GM12892 (cell line): ENCODE results near the gene OTOS.

Experiments
- DNase-seq: peaks from one replicate; pipeline ENCODE4 v3.0.0; 2011; ENCODE audit not compliant: insufficient read length
- FAIRE-seq: peaks from 2 replicates; lab custom pipeline; 2011; peaks lifted over from hg19 to GRCh38; lab: Jason Lieb, UNC
- POLR2A ChIP-seq: IDR thresholded peaks from 2 replicates; pipeline ENCODE4 v1.6.1; 2011; ENCODE audit warnings: low read depth, low read length, control low read depth
- POLR2AphosphoS5 ChIP-seq: IDR thresholded peaks from 2 replicates; pipeline ENCODE4 v1.6.1; 2011; ENCODE audit warnings: low read depth, low read length, control low read depth
- TAF1 ChIP-seq: IDR thresholded peaks from 2 replicates; pipeline ENCODE4 v1.6.1; 2011; ENCODE audit warnings: low read depth, mild to moderate bottlenecking, control low read depth, low read length, borderline replicate concordance

Gene OTOS

DNA sequence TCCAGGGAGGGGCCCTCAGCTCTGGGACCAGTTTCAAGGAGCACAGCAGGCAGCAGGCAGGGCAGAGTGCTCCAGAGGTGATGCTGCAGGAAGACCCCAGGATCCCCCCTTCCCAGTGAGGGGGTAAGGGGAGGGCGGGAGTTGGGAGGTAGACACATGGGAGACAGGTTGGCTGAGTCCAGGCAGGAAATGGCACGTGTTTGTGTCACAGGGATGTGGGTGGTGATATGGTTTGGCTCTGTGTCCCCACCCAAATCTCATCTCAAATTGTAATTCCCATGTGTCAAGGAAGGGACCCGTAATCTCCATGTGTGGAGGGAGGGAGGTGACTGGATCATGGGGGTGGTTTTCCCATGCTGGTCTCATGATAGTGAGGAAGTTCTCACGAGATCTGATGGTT lies 25.2 kb upstream of the OTOS start:
- no peak for FAIRE-seq
- no peak for DNase-seq
- TF ChIP-seq POLR2A: no peak
- no peak for TF ChIP-seq TAF1
- TF ChIP-seq POLR2AphosphoS5: no peak

DNA sequence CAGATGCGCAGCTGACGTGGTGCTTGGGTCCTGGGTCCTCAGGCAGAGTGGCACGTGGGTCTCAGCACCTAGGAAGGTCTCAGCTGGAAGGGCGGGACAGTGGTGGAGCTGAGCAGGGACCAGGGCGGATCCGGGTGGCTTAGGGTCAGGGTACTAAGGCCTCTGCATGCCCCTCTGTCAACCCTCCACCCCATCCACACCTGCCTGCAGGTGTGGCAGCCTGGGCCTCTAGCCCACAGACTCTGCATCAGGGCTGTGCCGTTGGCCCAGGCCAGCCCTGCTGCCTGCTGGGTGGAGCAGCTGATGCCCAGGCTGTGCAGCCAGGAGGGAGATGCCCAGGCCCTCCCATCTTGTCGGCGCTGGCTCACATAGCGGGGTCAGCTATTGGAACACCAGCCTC lies 24.6 kb upstream of the OTOS start:
- DNase-seq (no peak), FAIRE-seq (no peak)

DNA sequence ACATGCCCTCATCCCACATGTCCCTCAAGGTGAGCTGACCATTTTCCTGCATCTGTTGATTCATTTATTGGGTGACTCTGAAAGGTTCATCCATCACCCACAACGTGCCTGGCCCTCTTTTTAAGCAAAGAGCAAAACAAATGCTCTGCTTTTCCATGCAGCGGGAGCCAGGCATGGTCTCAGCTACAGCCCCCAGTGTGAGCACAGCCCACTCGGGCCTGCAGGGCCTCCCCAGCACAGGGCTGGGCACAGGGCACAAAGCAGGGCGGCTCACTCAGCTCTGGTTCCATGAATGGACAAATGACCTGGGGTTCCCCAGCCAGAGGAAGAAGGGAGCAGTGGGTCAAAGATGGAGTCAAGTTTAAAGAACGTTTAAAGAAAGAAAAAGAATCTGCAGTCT lies 24.1 kb upstream of the OTOS start:
- FAIRE-seq: no peak
- TF ChIP-seq POLR2A (no peak), POLR2AphosphoS5 (no peak), TAF1 (no peak)
- no peak for DNase-seq

More for the DNA sequence above, 24.6 kb upstream of the OTOS start:
- TF ChIP-seq POLR2AphosphoS5 (no peak), POLR2A (no peak), TAF1 (no peak)

DNA sequence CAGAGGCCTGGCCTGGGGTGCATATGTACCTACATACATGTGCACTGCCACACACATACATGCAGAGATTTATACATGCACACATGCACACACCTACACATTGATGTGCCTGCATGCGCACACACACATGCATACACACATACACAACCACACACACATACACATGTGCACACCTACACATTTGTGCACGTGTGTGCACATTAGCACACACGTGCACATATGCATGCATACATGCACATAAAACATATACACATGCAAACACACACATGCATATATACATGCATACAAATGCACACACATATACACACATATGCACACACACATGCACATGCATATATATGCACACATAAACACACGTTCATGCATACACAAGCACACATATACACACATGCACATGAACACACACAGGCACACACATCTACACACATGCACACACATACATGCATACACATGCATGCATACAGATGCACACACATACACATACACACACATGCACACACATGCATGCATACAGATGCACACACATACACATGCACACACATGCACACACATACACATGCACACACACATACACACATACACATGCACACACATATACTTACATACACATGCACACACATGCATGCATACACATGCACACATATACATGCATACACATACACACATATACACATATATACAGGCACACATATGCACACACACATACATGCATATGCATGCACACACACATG lies 23.6 kb upstream of the OTOS start:
- no peak for TF ChIP-seq TAF1
- no peak for TF ChIP-seq POLR2AphosphoS5
- no peak for TF ChIP-seq POLR2A
- FAIRE-seq (peak; percentile 66), DNase-seq (no peak)

DNA sequence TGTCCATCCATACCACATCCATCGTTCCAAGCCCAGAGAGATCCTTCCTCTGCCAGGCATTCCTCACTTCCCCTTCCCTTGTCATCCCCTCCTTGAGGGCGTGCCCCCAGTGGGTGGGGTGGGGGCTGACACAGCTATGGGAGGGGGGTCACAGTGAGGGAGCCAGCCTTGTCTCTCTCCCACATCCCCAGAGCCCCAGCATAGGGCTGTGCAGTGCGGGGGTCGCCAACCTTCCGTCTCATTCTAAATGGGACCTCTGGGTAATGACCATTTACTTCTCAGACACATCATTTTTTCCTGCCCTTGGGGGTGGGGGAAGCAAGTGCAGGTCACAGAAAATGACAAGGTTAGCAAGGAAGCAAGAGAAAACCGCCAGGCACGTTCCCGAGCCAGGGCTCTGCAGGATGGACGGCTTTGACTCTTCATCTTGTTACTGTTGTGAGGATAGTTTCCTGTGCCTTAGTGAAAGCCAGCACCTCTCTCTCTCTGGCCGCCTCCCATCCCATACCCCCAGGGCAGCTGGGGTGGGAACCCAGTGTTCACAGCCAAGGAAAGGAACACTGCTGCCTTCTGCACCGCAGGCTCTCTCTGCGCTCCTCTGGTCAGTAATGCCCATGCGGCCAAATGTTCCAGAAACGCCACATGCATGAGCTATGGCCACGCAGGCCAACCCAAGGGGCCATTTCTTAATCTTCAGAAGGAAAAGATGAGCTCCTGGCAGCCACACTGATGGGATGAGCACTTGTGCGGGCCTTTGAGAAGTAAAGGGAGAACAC lies 22.7 kb upstream of the OTOS start:
- DNase-seq (no peak), FAIRE-seq (no peak)
- TF ChIP-seq POLR2AphosphoS5 (no peak), TAF1 (no peak)

DNA sequence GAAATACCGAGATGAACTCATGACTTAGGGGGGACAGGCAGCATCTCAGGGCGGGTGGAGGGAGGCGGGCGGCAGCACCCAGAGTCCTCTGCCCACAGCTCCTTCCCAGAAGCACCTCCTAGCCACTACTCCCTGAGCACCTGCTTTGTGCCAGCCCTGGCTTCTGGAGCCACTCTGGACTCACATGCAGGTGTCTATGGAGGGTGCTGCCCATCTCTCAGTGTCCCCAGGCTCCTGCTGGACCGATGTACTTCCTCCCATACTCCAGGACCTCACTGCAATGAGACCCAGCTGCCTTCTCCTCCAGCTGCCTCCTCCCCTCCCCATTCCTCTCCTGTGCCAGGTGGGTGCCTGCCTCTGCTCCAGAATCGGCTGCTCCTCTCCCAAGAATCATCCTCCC lies 22.1 kb upstream of the OTOS start:
- no peak for FAIRE-seq
- TF ChIP-seq POLR2A (no peak), TAF1 (no peak), POLR2AphosphoS5 (no peak)

DNA sequence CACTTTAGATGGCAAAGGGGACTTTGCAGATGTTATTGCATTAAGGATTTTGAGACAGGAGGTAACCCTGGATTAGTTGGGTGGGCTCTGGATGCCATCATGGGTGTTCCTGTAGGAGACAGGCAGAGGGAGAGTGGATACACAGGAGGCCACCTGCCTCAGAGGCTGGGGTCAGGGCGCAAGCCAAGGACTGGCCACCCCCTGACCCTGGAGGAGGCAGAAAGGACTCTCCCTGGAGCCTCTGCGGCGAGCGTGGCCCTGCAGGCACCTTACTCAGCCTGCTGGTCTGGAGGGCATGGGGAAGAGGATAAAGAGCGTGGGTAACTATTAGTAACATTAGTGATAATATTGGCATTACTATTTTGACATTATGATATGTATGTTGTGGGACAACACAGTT lies 21.6 kb upstream of the OTOS start:
- DNase-seq (no peak), FAIRE-seq (no peak)
- TF ChIP-seq TAF1 (no peak), POLR2A (no peak), POLR2AphosphoS5 (no peak)

More for the DNA sequence above, 22.1 kb upstream of the OTOS start:
- no peak for DNase-seq

DNA sequence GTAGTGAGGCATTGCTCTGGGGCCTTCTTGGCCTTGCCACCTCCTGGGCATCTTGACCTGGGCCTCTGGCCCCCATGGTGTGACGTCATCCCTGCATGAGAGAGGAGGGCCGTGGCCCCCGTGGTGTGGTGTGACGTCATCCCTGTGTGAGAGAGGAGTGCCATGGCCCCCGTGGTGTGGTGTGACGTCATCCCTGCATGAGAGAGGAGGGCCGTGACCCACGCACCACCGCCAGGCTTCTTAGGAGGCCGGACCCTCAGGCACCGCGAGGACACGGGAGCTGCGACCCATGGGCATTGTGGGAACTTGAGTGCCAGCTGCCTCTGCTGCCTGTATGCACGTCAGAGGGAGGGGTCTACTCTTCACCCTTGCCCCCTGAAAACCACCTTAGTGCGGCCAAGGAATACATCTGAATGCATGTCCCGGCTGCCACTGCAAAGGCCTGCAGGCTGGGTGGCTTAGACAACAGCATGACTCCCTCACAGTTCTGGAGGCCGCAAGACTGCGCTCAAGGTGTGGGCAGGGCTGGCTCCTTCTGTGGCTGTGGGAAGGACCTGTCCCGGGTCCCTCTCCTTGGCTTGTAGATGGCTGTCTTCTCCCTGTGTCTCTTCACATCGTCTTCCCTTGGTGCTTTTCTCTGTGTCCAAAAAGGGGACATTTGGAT lies 20.8 kb upstream of the OTOS start:
- FAIRE-seq: no peak

DNA sequence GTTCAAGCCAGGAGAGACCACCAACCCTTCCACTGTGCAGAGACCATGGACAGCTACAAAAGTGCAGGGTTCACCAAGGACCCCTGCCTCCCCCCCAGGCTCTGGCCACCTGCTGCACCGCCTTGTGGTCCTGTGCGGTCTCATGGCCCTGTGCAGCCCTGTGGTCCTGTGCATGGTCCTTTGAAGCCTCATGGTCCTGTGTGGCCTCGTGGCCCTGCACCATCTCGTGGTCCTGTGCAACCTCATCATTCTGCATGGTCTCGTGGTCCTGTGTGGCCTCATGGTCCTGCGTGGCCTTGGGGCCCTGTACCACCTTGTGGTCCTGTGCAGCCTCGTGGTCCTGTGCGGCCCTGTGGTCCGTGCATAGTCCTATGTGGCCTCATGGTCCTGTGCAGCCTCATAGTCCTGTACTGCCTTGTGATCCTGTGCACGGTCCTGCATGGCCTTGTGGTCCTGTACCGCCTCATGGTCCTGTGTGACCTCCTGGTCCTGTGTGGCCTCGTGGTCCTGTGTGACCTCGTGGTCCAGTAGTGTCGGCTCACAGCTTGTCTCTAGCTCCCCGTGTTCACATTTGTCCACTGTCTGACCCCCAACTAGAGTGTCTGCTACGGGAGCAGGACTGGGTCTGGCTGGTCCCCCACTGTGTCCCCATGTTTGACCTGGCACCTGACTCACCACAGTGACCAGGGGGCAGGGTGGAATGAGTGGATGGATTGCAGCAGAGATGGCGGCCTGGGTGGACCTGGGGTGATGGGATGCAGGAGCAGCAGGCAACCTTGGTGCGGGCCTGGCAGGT lies 20.0 kb upstream of the OTOS start:
- FAIRE-seq: no peak
- no peak for DNase-seq
- TF ChIP-seq POLR2AphosphoS5 (no peak), POLR2A (no peak), TAF1 (no peak)

More for the DNA sequence above, 20.8 kb upstream of the OTOS start:
- DNase-seq: no peak
- TF ChIP-seq TAF1 (no peak), POLR2AphosphoS5 (no peak), POLR2A (no peak)

DNA sequence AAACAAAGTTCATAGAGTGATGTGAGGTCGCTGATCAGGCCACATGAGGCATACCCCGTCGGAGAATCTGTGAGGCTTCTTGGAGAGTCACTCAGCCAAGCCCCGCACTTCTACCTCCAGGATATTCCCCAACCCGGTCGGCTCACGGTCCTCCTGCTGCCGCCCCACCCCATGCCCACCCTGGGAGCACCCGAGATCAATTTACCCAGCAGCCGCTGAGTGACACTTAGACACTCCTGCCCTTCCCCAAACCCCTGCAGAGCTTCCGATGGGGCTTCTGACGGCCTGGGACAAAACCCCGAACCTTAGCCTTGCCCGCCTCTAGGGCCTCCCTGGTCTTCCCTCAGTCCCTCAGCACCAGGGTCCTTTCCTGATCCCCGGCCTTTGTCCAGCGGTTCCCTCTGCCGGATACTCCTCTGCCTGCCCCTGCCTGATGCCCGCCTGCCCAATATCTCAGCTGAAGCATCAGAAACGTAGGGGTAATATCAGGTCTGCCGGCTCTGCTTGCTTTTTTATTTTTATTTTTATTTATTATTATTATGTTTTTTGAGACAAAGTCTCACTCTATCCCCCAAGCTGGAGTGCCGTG lies 18.9 kb upstream of the OTOS start:
- no peak for TF ChIP-seq POLR2AphosphoS5
- no peak for TF ChIP-seq POLR2A
- TF ChIP-seq TAF1: no peak
- DNase-seq (no peak), FAIRE-seq (no peak)

DNA sequence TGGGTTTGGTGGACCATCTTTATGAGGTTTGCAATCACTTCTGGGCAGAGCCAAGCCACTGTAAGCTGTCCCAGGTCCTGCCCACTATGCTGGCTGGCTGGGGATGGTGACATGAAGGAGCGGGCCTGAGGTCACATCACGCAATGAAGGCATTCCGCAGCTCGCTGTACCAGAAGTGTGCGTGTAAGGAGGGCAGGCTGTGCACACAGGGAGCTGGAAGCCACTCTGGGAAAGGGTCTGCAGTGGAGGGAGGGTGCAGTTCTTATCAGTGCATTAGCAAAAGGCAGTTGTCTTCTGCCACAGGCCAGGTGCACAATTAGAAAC lies 16.7 kb upstream of the OTOS start:
- TF ChIP-seq TAF1 (no peak), POLR2AphosphoS5 (no peak), POLR2A (no peak)
- FAIRE-seq (no peak), DNase-seq (no peak)
